ENCODE measurements around the gene C2orf49. TPM values are rescaled to one million over a fixed set of nuclear protein-coding genes. Genes with fewer than 3 reads are reported as not detected.

C2orf49 gene
- total and polyA plus RNA-seq, 10 of the 15 experiments (the other 5 are each of a cell fraction or from before 2014, with no cell fraction given): 7.2 to 24.2 (median 15.5) TPM

DNA sequence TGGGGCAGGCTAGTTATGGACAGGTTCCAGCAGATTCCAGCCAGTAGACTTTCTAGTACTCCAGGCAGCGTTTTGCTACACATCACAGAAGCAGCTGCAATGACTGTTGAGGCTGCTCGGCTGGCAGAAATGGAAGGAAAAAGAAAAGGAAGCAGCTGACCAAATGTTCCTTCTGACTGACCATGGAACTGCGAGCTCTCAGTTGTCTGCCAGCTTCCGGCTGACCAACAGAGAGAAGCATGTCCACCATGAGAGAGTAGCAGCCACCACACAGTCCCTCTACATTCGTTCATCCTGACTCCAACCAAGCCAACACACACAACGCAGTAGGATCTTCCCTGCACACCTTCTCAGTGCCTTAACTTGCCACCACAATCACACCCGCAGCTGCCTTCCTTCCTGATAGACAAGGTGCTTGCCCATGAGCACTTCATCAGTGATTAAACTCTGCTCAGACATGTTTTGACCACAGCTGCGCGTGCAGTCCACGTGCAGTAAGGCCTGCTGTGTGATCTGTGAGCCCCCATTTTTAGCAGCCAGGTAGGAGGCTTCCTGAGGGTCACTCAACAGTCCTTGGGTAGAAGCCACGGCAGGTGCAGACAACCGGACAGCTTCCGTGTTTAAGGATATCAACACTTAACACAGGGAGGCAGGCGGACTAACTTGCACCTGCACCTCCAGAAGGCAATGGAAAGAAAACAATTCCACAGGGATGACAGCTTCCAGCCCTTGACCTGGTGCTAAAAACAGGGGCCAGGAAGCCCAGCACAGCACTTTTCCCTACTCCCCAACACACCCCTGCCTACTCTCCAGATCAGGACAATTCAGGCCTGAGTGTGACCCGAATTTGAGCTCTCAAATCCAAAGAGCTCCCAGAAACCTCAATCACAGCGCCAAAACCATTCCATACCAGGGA, 8.8 kb upstream of the C2orf49 start (continued):
- TF ChIP-seq CHD2 (IDR thresholded peaks at IDR 0.05; ENCODE audit: borderline replicate concordance, low read depth, low read length) (no peak), ZNF687 (IDR thresholded peaks at IDR 0.05) (peak; percentile 73; the same call in 1 of the 2 replicates), BACH1 (IDR thresholded peaks at IDR 0.05; ENCODE audit: borderline replicate concordance) (no peak), RUNX3 (IDR thresholded peaks at IDR 0.05; ENCODE audit: low read length) (peak; percentile 87), MYC (IDR thresholded peaks at IDR 0.05; ENCODE audit: insufficient read depth, insufficient read length, insufficient replicate concordance, low read length, severe bottlenecking) (peak; percentile 77), POU2F2 (IDR thresholded peaks at IDR 0.05; ENCODE audit: borderline replicate concordance, low read depth, low read length) (no peak), RCOR1 (conservative IDR thresholded peaks at IDR 0.05; ENCODE audit: low read depth, low read length) (no peak), CREB1 (IDR thresholded peaks at IDR 0.05; ENCODE audit: low read depth) (no peak), MAX (IDR thresholded peaks at IDR 0.05; ENCODE audit: low read depth, low read length) (peak; percentile 74; the same call in 1 of the 2 replicates), ZNF24 (IDR thresholded peaks at IDR 0.05) (no peak), MTA2 (IDR thresholded peaks at IDR 0.05; ENCODE audit: low read depth) (0 out of 2 replicates have a peak, but pooled peaks have one; percentile 10), ZBTB33 (IDR thresholded peaks at IDR 0.05) (no peak), NFYA (IDR thresholded peaks at IDR 0.05; ENCODE audit: borderline replicate concordance, low read depth, low read length) (no peak), CUX1 (IDR thresholded peaks at IDR 0.05; ENCODE audit: insufficient replicate concordance, low read depth, low read length) (no peak), TARDBP (IDR thresholded peaks at IDR 0.05; ENCODE audit: borderline replicate concordance) (0 out of 2 replicates have a peak, but pooled peaks have one; percentile 27), NFXL1 (IDR thresholded peaks at IDR 0.05; ENCODE audit: borderline replicate concordance) (no peak), POLR2A (IDR thresholded peaks at IDR 0.05; ENCODE audit: low read depth, low read length) (0 out of 2 replicates have a peak, but pooled peaks have one; percentile 22), ZNF384 (IDR thresholded peaks at IDR 0.05; ENCODE audit: borderline replicate concordance, low read depth, low read length) (no peak)

Data from GM12878 (cell line).